Right ventricle myocardium superior (tissue), 1 donor: Measurements from ENCODE around the gene CPEB3. TPM values are rescaled to one million over a fixed set of nuclear protein-coding genes. Genes with fewer than 3 reads are reported as not detected.
"Not testable (repeated sequence)": the region's sequence is repeated elsewhere in the genome, so short reads cannot be mapped to it uniquely, and the experiment has no call there.

Source experiments
- ATAC-seq: fragments of 200-7000 bp; cut with Tn5 transposase; one replicate; pipeline ENCODE4 v1.9.1; 2020; ENCODE audit warnings: mild to moderate bottlenecking; ENCODE audit not compliant: poor library complexity
- DNase-seq: peaks from one replicate; pipeline ENCODE4 v3.0.0-alpha.2; 2020
- intact Hi-C: fragments of 100-400 bp; cut with DNase I; formaldehyde crosslinking; loops from one replicate; pipeline ENCODE4 v1.11.2; 2022
- total RNA-seq: library from RNA; stranded (reverse); fragmentation: NEBNext Ultra II Directional; extraction: Animal tissue kit (Norgen Biotek cat#: 25700); gene quantifications from one replicate; pipeline ENCODE4 v1.2.1, GENCODE V29; 2021
- donor health status: DM: no; HTN: yes; CAD: no; lungs with severe emphysema.

The CPEB3 gene
- total RNA-seq, 1 donor from 2014 or later = 14.4 TPM

DNA sequence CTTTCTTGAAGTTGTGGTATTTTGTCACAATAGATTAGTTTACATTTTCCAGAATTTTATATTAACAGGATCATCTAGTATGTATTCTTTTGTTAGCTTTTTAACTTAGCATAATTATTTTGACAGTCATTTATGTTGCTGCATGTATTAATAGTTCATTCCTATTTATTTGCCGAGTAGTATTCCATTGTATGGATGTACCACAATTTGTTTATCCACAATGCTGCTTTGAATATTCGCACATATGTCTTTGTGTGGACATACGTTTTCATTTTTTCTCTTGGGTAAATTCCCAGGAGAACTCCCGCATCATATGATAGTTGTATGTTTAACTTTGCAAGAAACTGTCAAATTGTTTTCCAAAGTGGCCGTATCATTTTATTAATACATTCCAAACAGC is 115.7 kb downstream of the CPEB3 start:
- ATAC-seq (no peak), DNase-seq (no peak)
- intact Hi-C loops = no loop called here

DNA sequence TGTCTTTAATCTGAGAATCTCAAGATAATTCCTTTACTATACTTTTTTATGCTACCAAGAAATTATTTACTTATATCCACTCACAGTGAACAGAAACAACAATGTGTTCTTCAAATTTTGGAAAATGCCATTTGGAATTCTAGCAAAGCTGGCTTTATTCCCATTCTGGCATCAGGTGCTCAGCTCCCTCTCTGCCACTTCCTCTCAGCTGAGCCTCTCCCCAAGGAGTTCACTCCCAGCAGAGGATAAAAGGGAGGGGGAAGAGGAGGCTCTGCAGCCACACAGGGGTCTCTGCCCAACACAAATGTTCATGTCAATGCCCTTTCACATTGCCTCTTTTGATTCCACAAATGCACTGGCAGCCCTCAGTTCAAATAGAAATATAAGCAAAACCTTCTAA is 116.9 kb downstream of the CPEB3 start:
- ATAC-seq = no peak

DNA sequence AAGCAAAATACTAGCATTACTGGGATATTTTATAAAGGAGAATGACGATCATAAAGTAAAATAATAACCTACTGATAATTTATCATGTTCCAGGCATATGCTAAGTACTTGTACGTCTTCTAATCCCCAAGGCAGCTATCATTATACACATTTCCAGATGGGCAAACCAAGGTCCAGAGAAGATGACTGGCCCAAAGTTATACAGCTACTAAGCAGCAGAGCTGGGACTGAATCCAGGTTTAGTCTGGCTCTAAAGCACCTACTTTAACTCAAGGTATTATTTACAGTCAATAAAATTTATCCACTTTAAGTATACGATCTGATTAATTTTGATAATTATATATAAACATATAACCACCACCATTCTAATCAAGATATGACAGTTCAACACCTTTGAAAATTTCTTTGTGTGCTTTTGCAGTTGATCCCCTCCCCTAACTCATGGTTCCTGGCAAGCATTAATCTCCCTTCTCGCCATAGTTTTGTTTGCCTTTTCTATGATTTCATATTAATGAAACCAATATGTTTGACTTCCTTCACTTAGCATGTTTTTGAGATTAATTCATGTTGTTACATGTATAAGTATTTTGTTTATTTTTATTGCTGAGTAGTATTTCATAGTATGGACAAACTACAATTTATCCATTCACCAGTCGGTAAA is 126.7 kb downstream of the CPEB3 start:
- DNase-seq (no peak), ATAC-seq (no peak)

More for the DNA sequence above, 116.9 kb downstream of the CPEB3 start:
- no peak for DNase-seq
- intact Hi-C loops = no loop called here

GRCh38 chr10:92162541-92162940 is 128.3 kb downstream of the CPEB3 start:
- no peak for ATAC-seq
- intact Hi-C loops = no loop called here

More for the DNA sequence above, 126.7 kb downstream of the CPEB3 start:
- intact Hi-C loops = no loop called here

GRCh38 chr10:92156874-92157773 is 133.8 kb downstream of the CPEB3 start:
- intact Hi-C loops = no loop called here
- no peak for ATAC-seq
- DNase-seq = no peak

More at GRCh38 chr10:92162541-92162940, 128.3 kb downstream of the CPEB3 start:
- DNase-seq = no peak

DNA sequence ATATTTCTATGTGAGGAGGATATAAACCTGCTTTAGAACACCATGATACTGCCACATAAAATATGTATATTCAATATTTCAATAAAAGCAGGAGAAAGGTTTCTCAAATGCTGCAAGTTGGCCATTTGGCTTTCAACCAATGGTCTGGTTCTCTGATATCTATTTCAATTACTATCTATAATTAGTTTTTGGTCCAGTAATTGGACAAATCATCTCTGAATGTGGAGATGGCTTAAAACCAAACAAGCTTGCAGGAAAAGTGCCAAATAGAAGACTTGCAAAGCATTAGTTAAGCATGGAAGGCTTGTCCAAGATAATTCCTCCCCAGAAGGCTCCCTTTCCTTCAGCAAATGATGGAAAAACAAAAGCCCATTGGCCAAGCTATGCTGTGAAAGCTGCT is 140.1 kb downstream of the CPEB3 start:
- ATAC-seq = no peak

GRCh38 chr10:92149261-92149660 is 141.6 kb downstream of the CPEB3 start:
- ATAC-seq = no peak
- DNase-seq = no peak
- intact Hi-C loops = no loop called here

More for the DNA sequence above, 140.1 kb downstream of the CPEB3 start:
- intact Hi-C loops = no loop called here
- no peak for DNase-seq

DNA sequence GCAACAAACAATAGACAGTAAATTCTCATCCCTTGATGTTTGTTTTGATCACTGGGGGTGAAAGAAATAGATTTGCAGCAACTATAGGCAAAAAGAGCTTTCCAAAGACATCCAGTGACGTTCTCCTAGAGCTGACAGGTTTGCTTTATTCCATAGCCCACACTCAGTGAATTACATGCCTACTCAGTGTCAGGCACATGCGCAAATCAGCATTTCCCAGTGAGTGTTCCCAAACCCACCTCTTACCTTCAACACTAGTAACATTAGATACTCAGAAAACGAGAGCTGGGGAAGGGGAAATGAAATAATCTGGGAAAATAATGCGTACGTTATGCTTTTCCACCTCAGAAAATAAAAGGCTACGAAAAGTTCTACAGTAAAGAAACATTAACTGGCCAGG is 144.1 kb downstream of the CPEB3 start:
- intact Hi-C loops = no loop called here
- ATAC-seq (peak; percentile 13), DNase-seq (no peak)

DNA sequence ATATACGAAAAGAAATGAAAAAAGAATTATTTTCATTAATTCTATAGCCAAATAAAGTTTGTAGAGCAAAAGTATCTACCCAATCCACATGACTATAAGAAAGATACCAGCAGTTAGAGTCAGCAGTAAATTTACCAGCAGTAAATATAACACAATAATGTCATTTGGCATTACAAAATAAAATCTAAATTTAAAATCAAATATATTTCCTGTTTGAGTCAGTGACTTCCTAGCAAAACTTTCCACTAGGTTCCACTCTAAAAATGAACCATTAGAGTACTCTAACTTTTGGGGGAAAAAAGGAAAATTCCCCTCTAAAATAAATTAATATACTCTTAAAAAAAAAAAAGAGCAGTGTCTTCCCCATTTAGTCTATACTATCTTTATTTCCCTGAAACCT is 144.8 kb downstream of the CPEB3 start:
- ATAC-seq (no peak), DNase-seq (no peak)
- intact Hi-C loops = no loop called here

- ATAC-seq = no peak
- DNase-seq = no peak
- intact Hi-C loops = no loop called here
Measured at GRCh38 chr10:92142949-92143348, 147.9 kb downstream of the CPEB3 start.

- DNase-seq (no peak), ATAC-seq (no peak)
- intact Hi-C loops = no loop called here
Measured at GRCh38 chr10:92142512-92142911, 148.4 kb downstream of the CPEB3 start.

DNA sequence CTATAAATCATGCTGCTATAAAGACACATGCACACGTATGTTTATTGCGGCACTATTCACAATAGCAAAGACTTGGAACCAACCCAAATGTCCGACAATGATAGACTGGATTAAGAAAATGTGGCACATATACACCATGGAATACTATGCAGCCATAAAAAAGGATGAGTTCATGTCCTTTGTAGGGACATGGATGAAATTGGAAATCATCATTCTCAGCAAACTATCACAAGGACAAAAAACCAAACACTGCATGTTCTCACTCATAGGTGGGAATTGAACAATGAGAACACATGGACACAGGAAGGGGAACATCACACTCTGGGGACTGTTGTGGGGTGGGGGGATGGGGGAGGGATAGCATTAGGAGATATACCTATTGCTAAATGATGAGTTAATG is 149.7 kb downstream of the CPEB3 start:
- DNase-seq, intact Hi-C loops, ATAC-seq: not testable (repeated sequence)

DNA sequence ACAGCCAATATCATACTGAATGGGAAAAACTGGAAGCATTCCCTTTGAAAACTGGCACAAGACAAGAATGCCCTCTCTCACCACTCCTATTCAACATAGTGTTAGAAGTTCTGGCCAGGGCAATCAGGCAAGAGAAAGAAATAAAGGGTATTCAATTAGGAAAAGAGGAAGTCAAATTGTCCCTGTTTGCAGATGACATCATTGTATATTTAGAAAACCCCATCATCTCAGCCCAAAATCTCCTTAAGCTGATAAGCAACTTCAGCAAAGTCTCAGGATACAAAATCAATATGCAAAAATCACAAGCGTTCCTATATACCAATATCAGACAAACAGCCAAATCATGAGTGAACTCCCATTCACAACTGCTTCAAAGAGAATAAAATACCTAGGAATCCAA is 156.8 kb downstream of the CPEB3 start:
- DNase-seq, intact Hi-C loops, ATAC-seq: not testable (repeated sequence)

GRCh38 chr10:92131275-92131820 is 159.5 kb downstream of the CPEB3 start:
- ATAC-seq = no peak
- intact Hi-C loops = no loop called here
- DNase-seq = no peak

GRCh38 chr10:92130622-92131274 is 160.1 kb downstream of the CPEB3 start:
- intact Hi-C loops = no loop called here
- no peak for ATAC-seq
- no peak for DNase-seq

GRCh38 chr10:92126100-92126650 is 164.7 kb downstream of the CPEB3 start:
- no peak for ATAC-seq
- intact Hi-C loops = no loop called here
- DNase-seq = no peak

- DNase-seq (no peak), ATAC-seq (peak; percentile 50)
- intact Hi-C loops = no loop called here
Measured at GRCh38 chr10:92125144-92125543, 165.7 kb downstream of the CPEB3 start.

DNA sequence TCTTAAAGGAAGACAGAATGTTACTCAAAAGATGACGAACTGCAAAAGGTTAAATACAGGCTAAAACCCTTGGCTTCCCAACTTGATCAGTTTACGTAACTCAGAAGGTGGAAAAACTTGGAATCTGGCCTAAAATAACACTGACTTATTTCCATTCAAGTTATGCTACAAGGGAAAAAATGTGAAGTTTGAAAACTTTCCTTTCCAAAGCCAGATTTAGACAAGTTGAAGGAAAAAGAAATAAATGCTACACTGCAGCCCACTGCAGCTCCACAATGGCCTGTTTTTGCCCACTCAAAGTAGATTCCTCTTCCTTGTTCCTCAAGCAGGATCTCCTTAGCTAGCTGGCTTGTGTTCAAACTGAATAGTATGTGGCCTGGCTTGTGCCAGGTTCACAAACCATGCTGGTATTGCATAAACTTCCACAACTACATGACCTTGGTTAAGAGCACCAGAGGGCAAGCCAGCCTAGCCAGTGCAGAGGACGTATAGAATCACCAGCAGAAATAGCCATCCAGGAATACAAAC is 166.2 kb downstream of the CPEB3 start:
- DNase-seq (peak; percentile 39), ATAC-seq (peak; percentile 75)
- intact Hi-C loops = no loop called here

DNA sequence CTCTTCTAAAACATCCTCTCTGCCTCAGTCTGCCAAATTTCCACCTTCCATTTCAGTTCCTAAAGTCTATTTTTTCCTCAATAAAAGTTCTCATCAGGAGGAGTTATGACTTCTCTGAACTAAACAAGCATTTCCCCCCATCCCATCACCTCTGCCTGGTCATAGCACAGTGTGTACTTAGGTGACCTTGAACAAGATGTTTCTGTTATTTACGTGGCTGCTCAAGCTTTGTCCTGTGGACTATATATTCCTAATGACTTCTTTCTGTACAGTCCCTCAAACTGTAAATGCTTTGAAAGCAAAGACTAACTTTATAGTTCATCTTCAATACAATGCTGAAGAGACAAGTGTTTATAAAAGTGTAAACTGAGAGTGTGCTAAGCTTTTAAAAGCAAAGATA is 166.9 kb downstream of the CPEB3 start:
- intact Hi-C loops = no loop called here
- no peak for DNase-seq
- peak; percentile 50 for ATAC-seq
